HepG2 (cell line): ENCODE measurements around the gene RHBDF2. TPM values are rescaled to one million over a fixed set of nuclear protein-coding genes. Genes with fewer than 3 reads are reported as not detected.

Source experiments
- CHD4 ChIP-seq: fragments of 200-600 bp; sonication (generic); IDR thresholded peaks from 2 replicates; pipeline ENCODE4 v1.7.0; 2017; ENCODE audit warnings: mild to moderate bottlenecking, low read length, borderline replicate concordance
- KDM1A ChIP-seq: IDR thresholded peaks from 2 replicates; pipeline ENCODE4 v1.6.1; 2016; ENCODE audit warnings: missing compliant biosample characterization
- POLR2AphosphoS2 ChIP-seq: IDR thresholded peaks from 2 replicates; pipeline ENCODE4 v1.6.1; 2011; ENCODE audit warnings: low read depth, low read length, improper control_type of control experiment
- ZMYM3 ChIP-seq: sonication (generic); formaldehyde crosslinking; IDR thresholded peaks from 2 replicates; pipeline ENCODE4 v1.5.1; 2020; ENCODE audit warnings: mild to moderate bottlenecking, missing genetic modification reagents
- ZNF44 ChIP-seq: sonication (generic); formaldehyde crosslinking; IDR thresholded peaks from 2 replicates; pipeline ENCODE4 v1.5.1; 2020; ENCODE audit warnings: mild to moderate bottlenecking, missing genetic modification reagents
- polyA plus RNA-seq, 8 experiments: library from polyadenylated mRNA; depleted of rRNA in 3 of 8; stranded (reverse) in 7 of 8; unstranded in 1 of 8; fragments of >200 nt; fragmentation: Illumina TruSeq in 4 of 8; extraction: Trizol in 4 of 8; gene quantifications; 2 replicates each; pipeline versions ENCODE4 v1.2.1 to v1.2.3, GENCODE V29; 2011 to 2016; ENCODE audit warnings: low read depth in 4 of 8, missing spikeins in 1 of 8, mixed read lengths in 1 of 8; ENCODE audit not compliant: insufficient read depth in 1 of 8
- total RNA-seq, 5 experiments: library from RNA; depleted of rRNA; stranded (reverse); fragments of >200 nt; fragmentation: Illumina TruSeq; extraction: Trizol; gene quantifications; 2 replicates each; pipeline ENCODE4 v1.2.3, GENCODE V29; 2016; ENCODE audit warnings: low read depth in 1 of 5
- TF ChIP-seq, protein P1 (sequence below): sonication (generic); formaldehyde crosslinking; IDR thresholded peaks from 2 replicates; pipeline ENCODE4 v1.4.0; 2020; ENCODE audit warnings: mild to moderate bottlenecking, missing genetic modification reagents, borderline replicate concordance
- TF ChIP-seq, protein P2 (sequence below): sonication (generic); formaldehyde crosslinking; IDR thresholded peaks from 2 replicates; pipeline ENCODE4 v1.9.0; 2022; ENCODE audit warnings: missing genetic modification reagents, mild to moderate bottlenecking, borderline replicate concordance
- TF ChIP-seq, protein P3 (sequence below): sonication (generic); IDR thresholded peaks from 2 replicates; pipeline ENCODE4 v1.6.1; 2016; ENCODE audit warnings: low read depth, borderline replicate concordance

Gene RHBDF2
- total and polyA plus RNA-seq, 2 of the 13 experiments (the other 11 are each of a cell fraction or from before 2014, with no cell fraction given), result 7.8 to 24.2 TPM

DNA sequence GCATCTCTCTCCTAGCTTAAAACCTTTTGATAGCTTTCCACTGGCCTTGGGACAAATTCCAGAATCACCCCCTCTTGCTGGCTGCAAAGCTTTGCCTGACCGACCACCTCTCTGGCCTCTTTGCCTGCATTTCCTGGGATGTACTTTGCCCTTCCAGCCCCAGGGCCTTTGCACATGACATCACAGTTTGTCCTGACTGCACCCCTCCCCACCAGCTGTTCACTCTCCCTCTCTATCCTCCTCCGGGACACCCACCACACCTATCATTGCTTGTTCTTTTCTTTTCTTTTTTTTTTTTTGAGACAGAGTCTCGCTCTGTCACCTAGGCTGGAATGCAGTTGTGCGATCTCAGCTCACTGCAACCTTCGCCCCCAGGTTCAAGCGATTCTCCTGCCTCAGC lies 25.9 kb downstream of the RHBDF2 start (continued):
- TF ChIP-seq, protein P1, sequence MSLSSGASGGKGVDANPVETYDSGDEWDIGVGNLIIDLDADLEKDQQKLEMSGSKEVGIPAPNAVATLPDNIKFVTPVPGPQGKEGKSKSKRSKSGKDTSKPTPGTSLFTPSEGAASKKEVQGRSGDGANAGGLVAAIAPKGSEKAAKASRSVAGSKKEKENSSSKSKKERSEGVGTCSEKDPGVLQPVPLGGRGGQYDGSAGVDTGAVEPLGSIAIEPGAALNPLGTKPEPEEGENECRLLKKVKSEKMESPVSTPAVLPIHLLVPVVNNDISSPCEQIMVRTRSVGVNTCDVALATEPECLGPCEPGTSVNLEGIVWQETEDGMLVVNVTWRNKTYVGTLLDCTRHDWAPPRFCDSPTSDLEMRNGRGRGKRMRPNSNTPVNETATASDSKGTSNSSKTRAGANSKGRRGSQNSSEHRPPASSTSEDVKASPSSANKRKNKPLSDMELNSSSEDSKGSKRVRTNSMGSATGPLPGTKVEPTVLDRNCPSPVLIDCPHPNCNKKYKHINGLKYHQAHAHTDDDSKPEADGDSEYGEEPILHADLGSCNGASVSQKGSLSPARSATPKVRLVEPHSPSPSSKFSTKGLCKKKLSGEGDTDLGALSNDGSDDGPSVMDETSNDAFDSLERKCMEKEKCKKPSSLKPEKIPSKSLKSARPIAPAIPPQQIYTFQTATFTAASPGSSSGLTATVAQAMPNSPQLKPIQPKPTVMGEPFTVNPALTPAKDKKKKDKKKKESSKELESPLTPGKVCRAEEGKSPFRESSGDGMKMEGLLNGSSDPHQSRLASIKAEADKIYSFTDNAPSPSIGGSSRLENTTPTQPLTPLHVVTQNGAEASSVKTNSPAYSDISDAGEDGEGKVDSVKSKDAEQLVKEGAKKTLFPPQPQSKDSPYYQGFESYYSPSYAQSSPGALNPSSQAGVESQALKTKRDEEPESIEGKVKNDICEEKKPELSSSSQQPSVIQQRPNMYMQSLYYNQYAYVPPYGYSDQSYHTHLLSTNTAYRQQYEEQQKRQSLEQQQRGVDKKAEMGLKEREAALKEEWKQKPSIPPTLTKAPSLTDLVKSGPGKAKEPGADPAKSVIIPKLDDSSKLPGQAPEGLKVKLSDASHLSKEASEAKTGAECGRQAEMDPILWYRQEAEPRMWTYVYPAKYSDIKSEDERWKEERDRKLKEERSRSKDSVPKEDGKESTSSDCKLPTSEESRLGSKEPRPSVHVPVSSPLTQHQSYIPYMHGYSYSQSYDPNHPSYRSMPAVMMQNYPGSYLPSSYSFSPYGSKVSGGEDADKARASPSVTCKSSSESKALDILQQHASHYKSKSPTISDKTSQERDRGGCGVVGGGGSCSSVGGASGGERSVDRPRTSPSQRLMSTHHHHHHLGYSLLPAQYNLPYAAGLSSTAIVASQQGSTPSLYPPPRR (CRISPR knock-in tag), result 0 out of 2 replicates have a peak, but pooled peaks have one; percentile 21
- TF ChIP-seq, protein P2, sequence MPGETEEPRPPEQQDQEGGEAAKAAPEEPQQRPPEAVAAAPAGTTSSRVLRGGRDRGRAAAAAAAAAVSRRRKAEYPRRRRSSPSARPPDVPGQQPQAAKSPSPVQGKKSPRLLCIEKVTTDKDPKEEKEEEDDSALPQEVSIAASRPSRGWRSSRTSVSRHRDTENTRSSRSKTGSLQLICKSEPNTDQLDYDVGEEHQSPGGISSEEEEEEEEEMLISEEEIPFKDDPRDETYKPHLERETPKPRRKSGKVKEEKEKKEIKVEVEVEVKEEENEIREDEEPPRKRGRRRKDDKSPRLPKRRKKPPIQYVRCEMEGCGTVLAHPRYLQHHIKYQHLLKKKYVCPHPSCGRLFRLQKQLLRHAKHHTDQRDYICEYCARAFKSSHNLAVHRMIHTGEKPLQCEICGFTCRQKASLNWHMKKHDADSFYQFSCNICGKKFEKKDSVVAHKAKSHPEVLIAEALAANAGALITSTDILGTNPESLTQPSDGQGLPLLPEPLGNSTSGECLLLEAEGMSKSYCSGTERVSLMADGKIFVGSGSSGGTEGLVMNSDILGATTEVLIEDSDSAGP, result 0 out of 2 replicates have a peak, but pooled peaks have one; percentile 23
- TF ChIP-seq ZMYM3 (peak; percentile 97), KDM1A (CRISPR knock-in tag) (0 out of 2 replicates have a peak, but pooled peaks have one; percentile 56), CHD4 (0 out of 2 replicates have a peak, but pooled peaks have one; percentile 68), POLR2AphosphoS2 (no peak), ZNF44 (CRISPR knock-in tag) (no peak)
- TF ChIP-seq, protein P3, sequence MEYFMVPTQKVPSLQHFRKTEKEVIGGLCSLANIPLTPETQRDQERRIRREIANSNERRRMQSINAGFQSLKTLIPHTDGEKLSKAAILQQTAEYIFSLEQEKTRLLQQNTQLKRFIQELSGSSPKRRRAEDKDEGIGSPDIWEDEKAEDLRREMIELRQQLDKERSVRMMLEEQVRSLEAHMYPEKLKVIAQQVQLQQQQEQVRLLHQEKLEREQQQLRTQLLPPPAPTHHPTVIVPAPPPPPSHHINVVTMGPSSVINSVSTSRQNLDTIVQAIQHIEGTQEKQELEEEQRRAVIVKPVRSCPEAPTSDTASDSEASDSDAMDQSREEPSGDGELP, result peak; percentile 2; the same call in 1 of the 2 replicates
